Osteocyte (in vitro differentiated cells): ENCODE results near the gene THTPA. TPM values are rescaled to one million over a fixed set of nuclear protein-coding genes. Genes with fewer than 3 reads are reported as not detected.
"Not testable (repeated sequence)": the region's sequence is repeated elsewhere in the genome, so short reads cannot be mapped to it uniquely, and the experiment has no call there.

Experiments used
- DNase-seq: peaks from one replicate; pipeline ENCODE4 v3.0.0; 2021; ENCODE audit warnings: mixed read lengths; ENCODE audit not compliant: unreplicated experiment; ENCODE audit errors: extremely low spot score
- H3K27ac Mint-ChIP-seq: one replicate; pipeline ENCODE4 v1.8.0; 2021; ENCODE audit warnings: mild to moderate bottlenecking, mixed read lengths; ENCODE audit not compliant: unreplicated experiment
- H3K27me3 Mint-ChIP-seq: one replicate; pipeline ENCODE4 v1.8.0; 2021; ENCODE audit warnings: mixed read lengths; ENCODE audit not compliant: unreplicated experiment
- H3K36me3 Mint-ChIP-seq: one replicate; pipeline ENCODE4 v1.8.0; 2021; ENCODE audit warnings: mixed read lengths; ENCODE audit not compliant: unreplicated experiment
- H3K4me1 Mint-ChIP-seq: one replicate; pipeline ENCODE4 v1.8.0; 2021; ENCODE audit warnings: mixed read lengths; ENCODE audit not compliant: unreplicated experiment
- H3K4me3 Mint-ChIP-seq: one replicate; pipeline ENCODE4 v1.8.0; 2021; ENCODE audit warnings: mild to moderate bottlenecking, moderate library complexity, mixed read lengths; ENCODE audit not compliant: unreplicated experiment
- H3K9me3 Mint-ChIP-seq: one replicate; pipeline ENCODE4 v1.8.0; 2021; ENCODE audit warnings: mixed read lengths; ENCODE audit not compliant: unreplicated experiment
- total RNA-seq: library from RNA; stranded (reverse); gene quantifications from 2 replicates; pipeline ENCODE4 v1.2.1, GENCODE V29; 2021
- TF ChIP-seq, protein P1 (sequence below): fragments of 200-600 bp; sonication (generic); IDR thresholded peaks from 2 replicates; pipeline ENCODE4 v1.5.0; 2021; ENCODE audit warnings: antibody characterized with exemption, mild to moderate bottlenecking, moderate library complexity

Gene THTPA
- total RNA-seq, 1 donor from 2014 or later = 25.7 TPM

DNA sequence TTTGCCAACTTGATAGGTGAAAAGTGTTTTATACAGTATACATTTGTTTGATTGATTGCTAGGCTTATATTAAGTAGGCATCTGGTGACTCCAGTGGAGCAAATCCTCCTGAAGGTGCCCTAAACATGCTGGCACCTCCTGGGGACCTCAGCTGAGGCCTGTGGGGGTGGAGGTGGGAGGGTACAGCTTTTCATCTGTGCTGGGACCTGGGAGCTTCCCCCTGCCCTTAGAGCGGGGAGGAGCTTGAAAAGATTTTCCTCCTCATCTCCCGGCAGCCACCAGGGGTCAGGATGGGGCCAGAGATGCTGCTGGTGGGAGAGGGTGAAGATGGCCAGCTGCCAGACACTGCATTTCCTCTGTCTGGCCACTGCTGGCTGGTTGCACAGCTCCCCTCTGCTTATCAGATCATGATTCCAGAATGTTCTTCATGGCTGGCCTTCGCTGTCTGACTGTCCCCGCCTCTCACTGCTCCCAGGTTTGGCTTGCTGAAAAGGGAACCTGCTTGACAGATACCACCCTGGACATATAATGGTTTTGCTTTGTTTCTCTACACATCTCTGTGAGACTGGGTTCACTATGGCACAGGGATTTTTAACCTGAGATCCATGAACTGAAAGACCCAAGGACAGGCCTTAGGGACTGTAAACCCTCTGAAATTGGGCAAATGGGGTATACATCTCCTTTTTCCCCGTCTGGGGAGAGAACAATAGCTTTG lies 33.0 kb downstream of the THTPA start:
- Mint-ChIP-seq H3K36me3 (no peaks in the 10 kb centered on the region), H3K4me1 (peaks cover 2% of the 10 kb centered on the region), H3K27me3 (peaks cover 33% of the 10 kb centered on the region), H3K27ac (no peak overlapping the region), H3K4me3 (no peak overlapping the region), H3K9me3 (no peaks in the 10 kb centered on the region)
- TF ChIP-seq, protein P1, sequence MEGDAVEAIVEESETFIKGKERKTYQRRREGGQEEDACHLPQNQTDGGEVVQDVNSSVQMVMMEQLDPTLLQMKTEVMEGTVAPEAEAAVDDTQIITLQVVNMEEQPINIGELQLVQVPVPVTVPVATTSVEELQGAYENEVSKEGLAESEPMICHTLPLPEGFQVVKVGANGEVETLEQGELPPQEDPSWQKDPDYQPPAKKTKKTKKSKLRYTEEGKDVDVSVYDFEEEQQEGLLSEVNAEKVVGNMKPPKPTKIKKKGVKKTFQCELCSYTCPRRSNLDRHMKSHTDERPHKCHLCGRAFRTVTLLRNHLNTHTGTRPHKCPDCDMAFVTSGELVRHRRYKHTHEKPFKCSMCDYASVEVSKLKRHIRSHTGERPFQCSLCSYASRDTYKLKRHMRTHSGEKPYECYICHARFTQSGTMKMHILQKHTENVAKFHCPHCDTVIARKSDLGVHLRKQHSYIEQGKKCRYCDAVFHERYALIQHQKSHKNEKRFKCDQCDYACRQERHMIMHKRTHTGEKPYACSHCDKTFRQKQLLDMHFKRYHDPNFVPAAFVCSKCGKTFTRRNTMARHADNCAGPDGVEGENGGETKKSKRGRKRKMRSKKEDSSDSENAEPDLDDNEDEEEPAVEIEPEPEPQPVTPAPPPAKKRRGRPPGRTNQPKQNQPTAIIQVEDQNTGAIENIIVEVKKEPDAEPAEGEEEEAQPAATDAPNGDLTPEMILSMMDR = peak; percentile 80
- DNase-seq = peak; percentile 95

DNA sequence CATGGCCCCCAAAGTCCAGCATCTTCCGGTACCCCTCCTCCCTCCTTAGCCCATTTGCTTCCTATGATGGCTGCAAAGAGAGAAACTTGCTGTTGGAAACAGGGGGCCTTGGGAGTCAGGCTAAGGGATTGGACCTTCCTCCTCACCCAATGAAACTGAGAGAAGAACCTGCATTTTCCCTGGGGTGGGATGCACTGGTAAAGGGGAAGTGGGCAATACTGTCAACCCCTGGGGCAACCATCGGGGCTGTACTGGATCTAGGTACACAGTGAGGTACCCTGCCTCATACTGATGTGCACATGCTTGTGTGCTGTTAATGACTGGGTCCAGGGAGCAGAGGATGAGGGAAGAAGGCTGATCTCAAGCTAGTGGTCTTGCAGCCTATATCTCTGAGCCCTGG lies 33.5 kb downstream of the THTPA start:
- DNase-seq = no peak
- no peak overlapping the region for H3K4me3 Mint-ChIP-seq
- peaks cover 2% of the 10 kb centered on the region for H3K4me1 Mint-ChIP-seq
- TF ChIP-seq, protein P1 = no peak
- H3K36me3 Mint-ChIP-seq = no peaks in the 10 kb centered on the region
- no peaks in the 10 kb centered on the region for H3K9me3 Mint-ChIP-seq
- H3K27me3 Mint-ChIP-seq = peaks cover 33% of the 10 kb centered on the region
- H3K27ac Mint-ChIP-seq = no peak overlapping the region

GRCh38 chr14:23590198-23590597 lies 34.1 kb downstream of the THTPA start:
- DNase-seq = no peak
- H3K9me3 Mint-ChIP-seq = no peaks in the 10 kb centered on the region
- H3K36me3 Mint-ChIP-seq = no peaks in the 10 kb centered on the region

DNA sequence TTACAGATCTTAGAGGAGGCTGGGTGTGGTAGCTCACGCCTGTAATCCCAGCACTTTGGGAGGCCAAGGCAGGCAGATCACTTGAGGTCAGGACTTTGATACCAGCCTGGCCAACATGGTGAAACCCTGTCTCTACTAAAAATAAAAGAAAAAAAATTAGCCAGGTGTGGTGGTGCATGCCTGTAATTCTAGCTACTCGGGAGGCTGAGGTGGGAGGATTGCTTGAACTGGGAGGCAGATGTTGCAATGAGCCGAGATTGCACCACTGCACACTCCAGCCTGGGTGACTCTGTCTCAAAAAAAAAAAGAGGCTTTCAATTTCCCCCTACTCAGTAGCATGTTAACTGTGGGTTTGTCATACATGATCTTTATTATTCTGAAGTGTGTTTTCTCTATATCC lies 38.1 kb downstream of the THTPA start:
- H3K27me3 Mint-ChIP-seq = peaks cover 27% of the 10 kb centered on the region
- H3K9me3 Mint-ChIP-seq, DNase-seq, H3K27ac Mint-ChIP-seq, H3K36me3 Mint-ChIP-seq, H3K4me3 Mint-ChIP-seq, H3K4me1 Mint-ChIP-seq: not testable (repeated sequence)

More at GRCh38 chr14:23590198-23590597, 34.1 kb downstream of the THTPA start:
- TF ChIP-seq, protein P1 = no peak
- peaks cover 33% of the 10 kb centered on the region for H3K27me3 Mint-ChIP-seq
- peaks cover 2% of the 10 kb centered on the region for H3K4me1 Mint-ChIP-seq
- H3K4me3 Mint-ChIP-seq = no peak overlapping the region
- H3K27ac Mint-ChIP-seq = no peak overlapping the region

- TF ChIP-seq, protein P1 = no peak
- Mint-ChIP-seq H3K27me3 (peaks cover 7% of the 10 kb centered on the region), H3K4me1 (no peaks in the 10 kb centered on the region), H3K27ac (no peak overlapping the region), H3K36me3 (no peaks in the 10 kb centered on the region), H3K4me3 (no peak overlapping the region), H3K9me3 (no peaks in the 10 kb centered on the region)
- peak; percentile 32 for DNase-seq
These were observed 44.2 kb downstream of the THTPA start for GRCh38 chr14:23600322-23600707.
